HEK293 (cell line): ENCODE results near the gene CCR5AS.

Experiments
- CTCF ChIA-PET: fragments of 350-600 bp; formaldehyde crosslinking; extraction: SDS; loops from one replicate; lab custom pipeline; 2021; ENCODE audit warnings: antibody characterized with exemption; lab: Yijun Ruan, JAX
- POLR2A ChIA-PET: fragments of 300-600 bp; formaldehyde crosslinking; extraction: SDS; loops from one replicate; lab custom pipeline; 2020; ENCODE audit warnings: antibody characterized with exemption, inconsistent platforms; lab: Yijun Ruan, JAX
- H3K27ac ChIP-seq: fragments of 200-500 bp; sonication (Bioruptor generic); 2 replicates; pipeline ENCODE4 v1.5.1; 2014; ENCODE audit warnings: low read depth, low read length, control low read depth, inconsistent platforms; ENCODE audit errors: extremely low read depth
- H3K36me3 ChIP-seq, 2 experiments: fragments of 200-500 bp in 1 of 2; sonication (Bioruptor generic) in 1 of 2; 1 replicate in 1 of 2; 2 replicates in 1 of 2; pipeline ENCODE4 v1.5.1; 2014 to 2017; ENCODE audit warnings: inconsistent platforms in 2 of 2, low read length in 2 of 2; ENCODE audit not compliant: control insufficient read depth in 2 of 2, insufficient read depth in 1 of 2
- H3K4me1 ChIP-seq: fragments of 200-500 bp; sonication (Bioruptor generic); 2 replicates; pipeline ENCODE4 v1.5.1; 2014; ENCODE audit warnings: mild to moderate bottlenecking, low read length, inconsistent platforms; ENCODE audit not compliant: control insufficient read depth, insufficient read depth
- H3K4me3 ChIP-seq: 2 replicates; pipeline ENCODE4 v1.5.1; 2011; ENCODE audit warnings: low read depth, mild to moderate bottlenecking, control low read depth, low read length, moderate library complexity
- H3K9me3 ChIP-seq: fragments of 200-500 bp; sonication (Bioruptor generic); 2 replicates; pipeline ENCODE4 v1.5.1; 2014; ENCODE audit warnings: low read depth, low read length, inconsistent platforms; ENCODE audit not compliant: control insufficient read depth, insufficient read depth
- GLI4 ChIP-seq: fragments of 450-650 bp; formaldehyde crosslinking; IDR thresholded peaks from 2 replicates; pipeline ENCODE4 v1.5.1; 2016; ENCODE audit warnings: missing biosample characterization, missing genetic modification characterization
- KLF9 ChIP-seq: fragments of 450-650 bp; formaldehyde crosslinking; IDR thresholded peaks from 2 replicates; pipeline ENCODE4 v1.5.1; 2016; ENCODE audit warnings: missing biosample characterization, missing genetic modification characterization, low read depth
- MYNN ChIP-seq: fragments of 450-650 bp; formaldehyde crosslinking; IDR thresholded peaks from 2 replicates; pipeline ENCODE4 v1.5.1; 2016; ENCODE audit warnings: missing biosample characterization, missing genetic modification characterization, borderline replicate concordance
- PRDM1 ChIP-seq: fragments of 450-650 bp; formaldehyde crosslinking; IDR thresholded peaks from 2 replicates; pipeline ENCODE4; 2016; ENCODE audit warnings: missing biosample characterization, missing genetic modification characterization
- YY1 ChIP-seq: fragments of 450-650 bp; formaldehyde crosslinking; IDR thresholded peaks from 2 replicates; pipeline ENCODE4 v1.5.1; 2018; ENCODE audit warnings: missing biosample characterization, missing genetic modification characterization
- ZNF121 ChIP-seq: fragments of 450-650 bp; formaldehyde crosslinking; IDR thresholded peaks from 2 replicates; pipeline ENCODE4 v1.5.1; 2016; ENCODE audit warnings: missing biosample characterization, missing genetic modification characterization
- ZNF140 ChIP-seq: fragments of 450-650 bp; formaldehyde crosslinking; IDR thresholded peaks from 2 replicates; pipeline ENCODE4 v1.5.1; 2016; ENCODE audit warnings: missing biosample characterization, missing genetic modification characterization
- ZNF169 ChIP-seq: fragments of 450-650 bp; formaldehyde crosslinking; IDR thresholded peaks from 2 replicates; pipeline ENCODE4 v1.5.1; 2016; ENCODE audit warnings: missing biosample characterization, missing genetic modification characterization
- ZNF174 ChIP-seq: fragments of 450-650 bp; formaldehyde crosslinking; IDR thresholded peaks from 2 replicates; pipeline ENCODE4 v1.5.0; 2017; ENCODE audit warnings: missing biosample characterization, mild to moderate bottlenecking, missing genetic modification characterization
- ZNF175 ChIP-seq: fragments of 450-650 bp; formaldehyde crosslinking; IDR thresholded peaks from 2 replicates; pipeline ENCODE4 v1.5.1; 2016; ENCODE audit warnings: missing biosample characterization, missing genetic modification characterization
- ZNF184 ChIP-seq: fragments of 450-650 bp; IDR thresholded peaks from 2 replicates; pipeline ENCODE4 v1.5.1; 2018; ENCODE audit warnings: missing biosample characterization, mild to moderate bottlenecking, missing genetic modification characterization
- ZNF239 ChIP-seq: fragments of 450-650 bp; formaldehyde crosslinking; IDR thresholded peaks from 2 replicates; pipeline ENCODE4 v1.5.1; 2016; ENCODE audit warnings: missing biosample characterization, missing genetic modification characterization
- ZNF248 ChIP-seq: fragments of 450-650 bp; formaldehyde crosslinking; IDR thresholded peaks from 2 replicates; pipeline ENCODE4 v1.5.1; 2017; ENCODE audit warnings: missing biosample characterization, missing genetic modification characterization
- ZNF266 ChIP-seq: fragments of 450-650 bp; formaldehyde crosslinking; IDR thresholded peaks from 2 replicates; pipeline ENCODE4 v1.5.1; 2016; ENCODE audit warnings: missing biosample characterization, missing genetic modification characterization, low read depth
- ZNF341 ChIP-seq: fragments of 450-650 bp; formaldehyde crosslinking; IDR thresholded peaks from 2 replicates; pipeline ENCODE4; 2016; ENCODE audit warnings: low read depth, missing biosample characterization, missing genetic modification characterization
- ZNF394 ChIP-seq: fragments of 450-650 bp; formaldehyde crosslinking; IDR thresholded peaks from 2 replicates; pipeline ENCODE4 v1.5.1; 2016; ENCODE audit warnings: missing biosample characterization, missing genetic modification characterization, mild to moderate bottlenecking, moderate library complexity, borderline replicate concordance
- ZNF529 ChIP-seq: fragments of 450-650 bp; formaldehyde crosslinking; IDR thresholded peaks from 2 replicates; pipeline ENCODE4 v1.5.1; 2017; ENCODE audit warnings: missing genetic modification characterization, missing biosample characterization; ENCODE audit not compliant: insufficient replicate concordance
- ZNF830 ChIP-seq: fragments of 450-650 bp; IDR thresholded peaks from 2 replicates; pipeline ENCODE4 v1.5.0; 2018; ENCODE audit warnings: missing biosample characterization, missing genetic modification characterization, low read depth, mild to moderate bottlenecking, moderate library complexity
- ZSCAN16 ChIP-seq: fragments of 450-650 bp; formaldehyde crosslinking; IDR thresholded peaks from 2 replicates; pipeline ENCODE4 v1.5.1; 2016; ENCODE audit warnings: missing biosample characterization, missing genetic modification characterization
- TF ChIP-seq, protein P1 (sequence below): fragments of 450-650 bp; formaldehyde crosslinking; IDR thresholded peaks from 2 replicates; pipeline ENCODE4 v1.5.1; 2017; ENCODE audit warnings: missing biosample characterization, mild to moderate bottlenecking, missing genetic modification characterization, moderate library complexity
- TF ChIP-seq, protein P2 (sequence below): fragments of 450-650 bp; IDR thresholded peaks from 2 replicates; pipeline ENCODE4 v1.5.1; 2018; ENCODE audit warnings: missing biosample characterization, mild to moderate bottlenecking, missing genetic modification characterization
- TF ChIP-seq, protein P3 (sequence below): fragments of 450-650 bp; IDR thresholded peaks from 2 replicates; pipeline ENCODE4 v1.5.1; 2018; ENCODE audit warnings: missing biosample characterization, missing genetic modification characterization
- TF ChIP-seq, protein P4 (sequence below): fragments of 450-650 bp; formaldehyde crosslinking; IDR thresholded peaks from 2 replicates; pipeline ENCODE4 v1.5.1; 2016; ENCODE audit warnings: missing biosample characterization, missing genetic modification characterization, borderline replicate concordance
- TF ChIP-seq, protein P5 (sequence below): fragments of 450-650 bp; formaldehyde crosslinking; IDR thresholded peaks from 2 replicates; pipeline ENCODE4 v1.5.1; 2016; ENCODE audit warnings: missing biosample characterization, missing genetic modification characterization

The CCR5AS gene

DNA sequence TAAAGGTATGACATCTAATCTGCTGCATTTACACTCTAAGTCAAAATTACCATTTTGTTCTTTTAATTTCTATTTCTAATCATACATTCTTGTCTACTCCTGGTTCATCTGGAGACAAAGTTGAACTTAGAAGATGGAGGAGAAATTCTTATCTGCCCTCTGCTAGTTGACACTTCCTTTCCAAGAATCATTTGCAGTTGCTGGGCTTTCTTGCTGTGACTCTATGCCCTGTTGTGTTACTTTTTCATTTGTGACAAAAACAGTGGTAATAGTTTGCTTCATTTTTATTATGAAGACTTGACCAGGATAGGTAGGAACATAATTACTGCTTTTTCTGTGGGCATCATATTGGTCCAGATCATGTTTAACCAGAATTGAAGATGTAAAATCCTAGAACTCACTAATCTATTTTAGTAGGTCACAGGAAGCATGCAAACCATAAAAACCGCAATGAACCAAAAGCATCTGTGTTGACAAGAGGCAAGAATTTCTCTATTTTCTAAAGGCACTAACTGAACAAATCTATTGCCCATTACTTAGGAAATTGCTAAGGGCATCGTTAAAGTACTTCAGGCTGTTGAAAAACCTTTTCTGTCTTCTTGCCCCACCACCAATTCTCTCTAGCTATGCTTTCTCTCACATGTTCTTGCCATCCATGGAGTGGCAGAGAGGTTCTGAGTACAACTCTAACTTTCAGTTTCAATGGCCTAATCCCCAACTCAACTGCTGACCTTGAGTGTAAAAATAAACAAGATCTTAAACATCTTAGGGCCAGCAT is 57.2 kb downstream of the CCR5AS start (continued):
- TF ChIP-seq, protein P1, sequence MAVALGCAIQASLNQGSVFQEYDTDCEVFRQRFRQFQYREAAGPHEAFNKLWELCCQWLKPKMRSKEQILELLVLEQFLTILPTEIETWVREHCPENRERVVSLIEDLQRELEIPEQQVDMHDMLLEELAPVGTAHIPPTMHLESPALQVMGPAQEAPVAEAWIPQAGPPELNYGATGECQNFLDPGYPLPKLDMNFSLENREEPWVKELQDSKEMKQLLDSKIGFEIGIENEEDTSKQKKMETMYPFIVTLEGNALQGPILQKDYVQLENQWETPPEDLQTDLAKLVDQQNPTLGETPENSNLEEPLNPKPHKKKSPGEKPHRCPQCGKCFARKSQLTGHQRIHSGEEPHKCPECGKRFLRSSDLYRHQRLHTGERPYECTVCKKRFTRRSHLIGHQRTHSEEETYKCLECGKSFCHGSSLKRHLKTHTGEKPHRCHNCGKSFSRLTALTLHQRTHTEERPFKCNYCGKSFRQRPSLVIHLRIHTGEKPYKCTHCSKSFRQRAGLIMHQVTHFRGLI, result no peak
- TF ChIP-seq MYNN (tag by site-specific recombination) (no peak), ZNF175 (tag by site-specific recombination) (no peak), ZNF830 (tag by site-specific recombination) (no peak), ZNF121 (tag by site-specific recombination) (no peak), PRDM1 (no peak)

DNA sequence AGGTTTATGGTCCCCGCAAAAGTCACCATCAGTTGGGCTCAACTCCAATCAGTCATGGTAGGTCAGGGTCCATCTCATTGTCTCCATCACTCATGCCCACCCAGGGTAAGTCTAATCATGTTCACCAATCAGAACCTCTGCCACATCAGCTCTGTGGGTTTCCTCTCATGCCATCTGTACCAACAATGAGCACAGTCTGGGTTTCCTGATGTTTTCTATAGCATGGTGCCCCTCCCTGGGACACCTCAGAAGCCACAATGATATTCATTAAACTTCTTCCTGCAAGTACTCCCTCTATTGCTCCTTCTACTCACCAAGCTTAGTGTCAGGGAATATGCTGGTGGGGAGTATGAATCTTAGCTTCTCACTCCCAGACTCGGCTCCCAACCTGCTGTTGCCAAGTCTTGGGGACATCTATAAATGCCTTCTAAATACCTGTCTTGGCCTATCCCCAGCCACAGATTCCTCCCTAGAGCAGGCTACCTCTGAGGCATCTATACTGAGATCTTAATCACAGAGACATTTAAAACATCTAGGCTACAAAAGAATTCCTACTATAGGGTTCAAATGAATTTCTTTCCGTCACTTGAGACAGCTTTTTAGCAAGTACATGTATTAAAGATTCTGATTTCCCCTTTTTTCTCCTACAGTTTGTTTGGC is 57.9 kb downstream of the CCR5AS start:
- ChIA-PET POLR2A (no interaction called here), CTCF (no interaction called here)
- no peaks in the 10 kb centered on the region for H3K9me3 ChIP-seq
- H3K36me3 ChIP-seq, result no peaks in the 10 kb centered on the region
- no peak overlapping the region for H3K4me3 ChIP-seq
- H3K4me1 ChIP-seq, result no peaks in the 10 kb centered on the region
- no peak overlapping the region for H3K27ac ChIP-seq
- TF ChIP-seq, protein P2, sequence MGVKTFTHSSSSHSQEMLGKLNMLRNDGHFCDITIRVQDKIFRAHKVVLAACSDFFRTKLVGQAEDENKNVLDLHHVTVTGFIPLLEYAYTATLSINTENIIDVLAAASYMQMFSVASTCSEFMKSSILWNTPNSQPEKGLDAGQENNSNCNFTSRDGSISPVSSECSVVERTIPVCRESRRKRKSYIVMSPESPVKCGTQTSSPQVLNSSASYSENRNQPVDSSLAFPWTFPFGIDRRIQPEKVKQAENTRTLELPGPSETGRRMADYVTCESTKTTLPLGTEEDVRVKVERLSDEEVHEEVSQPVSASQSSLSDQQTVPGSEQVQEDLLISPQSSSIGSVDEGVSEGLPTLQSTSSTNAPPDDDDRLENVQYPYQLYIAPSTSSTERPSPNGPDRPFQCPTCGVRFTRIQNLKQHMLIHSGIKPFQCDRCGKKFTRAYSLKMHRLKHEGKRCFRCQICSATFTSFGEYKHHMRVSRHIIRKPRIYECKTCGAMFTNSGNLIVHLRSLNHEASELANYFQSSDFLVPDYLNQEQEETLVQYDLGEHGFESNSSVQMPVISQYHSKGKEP (tag by site-specific recombination), result no peak
- no peak for TF ChIP-seq GLI4
- TF ChIP-seq ZNF394 (tag by site-specific recombination), result no peak
- TF ChIP-seq YY1 (tag by site-specific recombination), result no peak
- TF ChIP-seq ZNF239 (tag by site-specific recombination), result no peak
- TF ChIP-seq ZNF174 (tag by site-specific recombination), result no peak
- TF ChIP-seq ZSCAN16 (tag by site-specific recombination), result no peak
- no peak for TF ChIP-seq ZNF341 (tag by site-specific recombination)
- no peak for TF ChIP-seq ZNF140 (tag by site-specific recombination)
- TF ChIP-seq, protein P3, sequence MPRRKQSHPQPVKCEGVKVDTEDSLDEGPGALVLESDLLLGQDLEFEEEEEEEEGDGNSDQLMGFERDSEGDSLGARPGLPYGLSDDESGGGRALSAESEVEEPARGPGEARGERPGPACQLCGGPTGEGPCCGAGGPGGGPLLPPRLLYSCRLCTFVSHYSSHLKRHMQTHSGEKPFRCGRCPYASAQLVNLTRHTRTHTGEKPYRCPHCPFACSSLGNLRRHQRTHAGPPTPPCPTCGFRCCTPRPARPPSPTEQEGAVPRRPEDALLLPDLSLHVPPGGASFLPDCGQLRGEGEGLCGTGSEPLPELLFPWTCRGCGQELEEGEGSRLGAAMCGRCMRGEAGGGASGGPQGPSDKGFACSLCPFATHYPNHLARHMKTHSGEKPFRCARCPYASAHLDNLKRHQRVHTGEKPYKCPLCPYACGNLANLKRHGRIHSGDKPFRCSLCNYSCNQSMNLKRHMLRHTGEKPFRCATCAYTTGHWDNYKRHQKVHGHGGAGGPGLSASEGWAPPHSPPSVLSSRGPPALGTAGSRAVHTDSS, result no peak
- no peak for TF ChIP-seq ZNF266 (tag by site-specific recombination)
- TF ChIP-seq ZNF529, result no peak
- TF ChIP-seq ZNF184 (tag by site-specific recombination), result no peak
- no peak for TF ChIP-seq ZNF248 (tag by site-specific recombination)
- TF ChIP-seq, protein P4, sequence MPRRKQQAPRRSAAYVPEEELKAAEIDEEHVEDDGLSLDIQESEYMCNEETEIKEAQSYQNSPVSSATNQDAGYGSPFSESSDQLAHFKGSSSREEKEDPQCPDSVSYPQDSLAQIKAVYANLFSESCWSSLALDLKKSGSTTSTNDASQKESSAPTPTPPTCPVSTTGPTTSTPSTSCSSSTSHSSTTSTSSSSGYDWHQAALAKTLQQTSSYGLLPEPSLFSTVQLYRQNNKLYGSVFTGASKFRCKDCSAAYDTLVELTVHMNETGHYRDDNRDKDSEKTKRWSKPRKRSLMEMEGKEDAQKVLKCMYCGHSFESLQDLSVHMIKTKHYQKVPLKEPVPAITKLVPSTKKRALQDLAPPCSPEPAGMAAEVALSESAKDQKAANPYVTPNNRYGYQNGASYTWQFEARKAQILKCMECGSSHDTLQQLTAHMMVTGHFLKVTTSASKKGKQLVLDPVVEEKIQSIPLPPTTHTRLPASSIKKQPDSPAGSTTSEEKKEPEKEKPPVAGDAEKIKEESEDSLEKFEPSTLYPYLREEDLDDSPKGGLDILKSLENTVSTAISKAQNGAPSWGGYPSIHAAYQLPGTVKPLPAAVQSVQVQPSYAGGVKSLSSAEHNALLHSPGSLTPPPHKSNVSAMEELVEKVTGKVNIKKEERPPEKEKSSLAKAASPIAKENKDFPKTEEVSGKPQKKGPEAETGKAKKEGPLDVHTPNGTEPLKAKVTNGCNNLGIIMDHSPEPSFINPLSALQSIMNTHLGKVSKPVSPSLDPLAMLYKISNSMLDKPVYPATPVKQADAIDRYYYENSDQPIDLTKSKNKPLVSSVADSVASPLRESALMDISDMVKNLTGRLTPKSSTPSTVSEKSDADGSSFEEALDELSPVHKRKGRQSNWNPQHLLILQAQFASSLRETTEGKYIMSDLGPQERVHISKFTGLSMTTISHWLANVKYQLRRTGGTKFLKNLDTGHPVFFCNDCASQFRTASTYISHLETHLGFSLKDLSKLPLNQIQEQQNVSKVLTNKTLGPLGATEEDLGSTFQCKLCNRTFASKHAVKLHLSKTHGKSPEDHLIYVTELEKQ (tag by site-specific recombination), result no peak
- TF ChIP-seq ZNF169 (tag by site-specific recombination), result no peak
- no peak for TF ChIP-seq KLF9 (tag by site-specific recombination)
- TF ChIP-seq, protein P5, sequence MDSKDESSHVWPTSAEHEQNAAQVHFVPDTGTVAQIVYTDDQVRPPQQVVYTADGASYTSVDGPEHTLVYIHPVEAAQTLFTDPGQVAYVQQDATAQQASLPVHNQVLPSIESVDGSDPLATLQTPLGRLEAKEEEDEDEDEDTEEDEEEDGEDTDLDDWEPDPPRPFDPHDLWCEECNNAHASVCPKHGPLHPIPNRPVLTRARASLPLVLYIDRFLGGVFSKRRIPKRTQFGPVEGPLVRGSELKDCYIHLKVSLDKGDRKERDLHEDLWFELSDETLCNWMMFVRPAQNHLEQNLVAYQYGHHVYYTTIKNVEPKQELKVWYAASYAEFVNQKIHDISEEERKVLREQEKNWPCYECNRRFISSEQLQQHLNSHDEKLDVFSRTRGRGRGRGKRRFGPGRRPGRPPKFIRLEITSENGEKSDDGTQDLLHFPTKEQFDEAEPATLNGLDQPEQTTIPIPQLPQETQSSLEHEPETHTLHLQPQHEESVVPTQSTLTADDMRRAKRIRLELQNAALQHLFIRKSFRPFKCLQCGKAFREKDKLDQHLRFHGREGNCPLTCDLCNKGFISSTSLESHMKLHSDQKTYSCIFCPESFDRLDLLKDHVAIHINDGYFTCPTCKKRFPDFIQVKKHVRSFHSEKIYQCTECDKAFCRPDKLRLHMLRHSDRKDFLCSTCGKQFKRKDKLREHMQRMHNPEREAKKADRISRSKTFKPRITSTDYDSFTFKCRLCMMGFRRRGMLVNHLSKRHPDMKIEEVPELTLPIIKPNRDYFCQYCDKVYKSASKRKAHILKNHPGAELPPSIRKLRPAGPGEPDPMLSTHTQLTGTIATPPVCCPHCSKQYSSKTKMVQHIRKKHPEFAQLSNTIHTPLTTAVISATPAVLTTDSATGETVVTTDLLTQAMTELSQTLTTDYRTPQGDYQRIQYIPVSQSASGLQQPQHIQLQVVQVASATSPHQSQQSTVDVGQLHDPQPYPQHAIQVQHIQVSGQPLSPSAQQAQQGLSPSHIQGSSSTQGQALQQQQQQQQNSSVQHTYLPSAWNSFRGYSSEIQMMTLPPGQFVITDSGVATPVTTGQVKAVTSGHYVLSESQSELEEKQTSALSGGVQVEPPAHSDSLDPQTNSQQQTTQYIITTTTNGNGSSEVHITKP (tag by site-specific recombination), result no peak
